Ureter (tissue), 1 donor: ENCODE results near the gene PDXK. TPM values are rescaled to one million over a fixed set of nuclear protein-coding genes. Genes with fewer than 3 reads are reported as not detected.

Source experiments
- DNase-seq: peaks from one replicate; pipeline ENCODE4 v3.0.0-alpha.2; 2020; ENCODE audit warnings: low spot score
- total RNA-seq: library from RNA; stranded (reverse); gene quantifications from one replicate; pipeline ENCODE4 v1.2.4, GENCODE V29; 2023
- donor health status: DM: yes; HTN: yes; CAD: no.

The PDXK gene
- total RNA-seq, 1 donor from 2014 or later = 137 TPM

DNA sequence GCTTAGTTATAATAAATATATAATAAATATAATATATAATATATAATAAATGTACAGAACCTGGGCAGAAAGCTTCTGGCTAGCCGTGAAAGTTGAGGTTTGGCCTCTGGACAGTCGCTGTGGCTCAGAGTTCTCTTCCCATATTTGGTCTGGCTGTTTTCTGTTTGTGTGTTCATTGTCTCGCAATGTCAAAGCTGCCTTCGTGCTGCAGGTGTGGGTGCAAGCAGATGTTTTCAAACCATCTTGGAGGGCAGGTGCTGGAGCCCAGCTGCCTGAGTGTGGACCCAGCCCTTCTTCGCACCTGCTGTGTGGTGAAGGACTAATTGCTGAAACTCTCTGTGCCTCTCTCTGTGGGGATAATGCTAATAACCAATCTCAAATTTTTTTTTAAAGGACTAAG lies 60.7 kb downstream of the PDXK start:
- DNase-seq = no peak

DNA sequence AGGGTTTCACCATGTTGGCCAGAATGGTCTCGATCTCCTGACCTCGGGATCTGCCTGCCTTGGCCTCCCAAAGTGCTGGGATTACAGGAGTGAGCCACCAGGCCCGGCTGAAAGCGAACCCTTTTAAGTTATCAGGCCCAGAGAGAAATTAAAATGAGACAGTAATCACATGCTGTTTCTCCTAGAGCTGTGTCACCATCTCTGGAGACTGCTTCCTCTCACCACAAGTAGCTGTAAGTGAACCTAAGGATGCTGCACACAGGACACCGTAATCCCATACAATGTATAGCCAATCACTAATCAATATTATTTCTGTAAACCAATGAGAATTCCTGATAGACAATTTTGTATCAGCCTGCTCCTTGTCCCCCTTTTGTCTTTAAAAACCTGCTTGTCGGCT lies 62.9 kb downstream of the PDXK start:
- no peak for DNase-seq

DNA sequence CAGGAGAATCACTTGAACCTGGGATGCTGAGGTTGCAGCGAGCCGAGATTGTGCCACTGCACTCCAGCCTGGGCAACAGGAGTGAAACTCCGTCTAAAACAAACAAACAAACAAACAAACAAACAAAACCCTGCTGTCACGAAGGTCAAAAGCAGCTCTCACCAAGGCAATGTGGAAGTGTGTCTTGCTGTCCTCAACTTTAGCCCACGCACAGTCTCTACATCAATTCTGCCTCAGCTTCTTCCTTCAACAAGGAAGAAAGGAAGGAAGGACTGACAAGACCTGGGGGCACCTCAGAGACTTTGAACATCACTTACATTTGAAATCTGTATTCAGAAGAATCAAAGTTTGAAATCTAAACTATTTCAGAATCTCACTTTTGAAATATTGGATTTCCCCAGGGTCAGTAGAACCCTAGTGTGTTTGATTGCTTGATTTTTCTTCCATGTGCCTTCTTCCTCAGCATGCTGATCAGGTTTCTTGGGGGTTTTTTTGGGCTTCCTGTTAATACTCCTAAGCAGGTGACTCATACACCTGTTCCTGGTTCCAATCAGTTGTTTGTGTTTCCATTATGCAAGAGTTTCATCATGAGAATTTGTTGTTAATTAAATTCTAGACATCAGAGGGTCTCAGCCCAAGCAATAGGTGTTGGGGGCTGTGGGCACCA lies 63.6 kb downstream of the PDXK start:
- no peak for DNase-seq

DNA sequence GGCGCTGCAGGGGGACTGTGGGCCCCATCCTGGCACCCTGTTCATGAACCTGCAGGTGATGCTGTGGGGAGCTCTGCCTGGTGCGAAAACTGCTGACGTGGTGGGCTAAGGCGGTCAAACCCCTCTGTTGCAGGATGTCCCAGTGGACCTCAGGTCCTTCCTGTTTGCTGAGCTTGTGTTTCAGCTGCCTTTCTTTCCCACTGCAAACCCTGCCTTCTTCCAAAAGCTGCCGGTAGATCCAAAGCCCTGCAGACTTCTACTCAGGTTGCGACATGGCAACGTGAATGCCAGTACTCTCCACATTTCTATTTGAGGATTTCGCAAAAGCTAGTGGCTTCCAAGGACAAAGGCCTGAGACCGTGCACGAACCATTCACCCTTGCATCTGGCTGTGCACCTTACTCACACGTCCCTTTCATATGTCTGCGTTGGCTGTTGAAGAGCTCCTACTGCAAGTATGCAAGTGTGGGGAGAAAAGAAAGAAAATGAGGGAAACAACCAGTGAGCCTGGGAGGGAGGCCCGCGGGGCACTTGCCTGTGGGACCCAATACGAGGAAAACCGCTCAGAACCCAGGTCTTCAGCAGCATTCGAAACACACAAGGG lies 64.3 kb downstream of the PDXK start:
- DNase-seq = no peak

DNA sequence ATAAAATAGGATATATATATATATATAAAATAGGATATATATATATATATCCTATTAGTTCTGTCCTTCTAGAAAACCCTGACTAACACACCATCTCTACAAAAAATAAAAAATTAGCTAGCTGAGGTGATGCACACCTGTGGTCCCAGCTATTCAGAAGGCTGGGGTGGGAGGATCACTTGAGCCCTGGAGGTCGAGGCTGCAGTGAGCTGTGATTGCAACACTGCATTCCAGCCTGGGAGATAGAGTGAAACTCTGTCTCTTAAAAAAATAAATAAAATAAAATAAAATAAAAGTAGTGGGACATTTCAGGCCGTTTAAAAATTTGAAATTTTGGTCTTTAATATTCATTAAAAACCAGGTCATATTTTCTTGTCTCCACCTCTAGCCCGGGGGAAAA lies 66.2 kb downstream of the PDXK start:
- DNase-seq = no peak

DNA sequence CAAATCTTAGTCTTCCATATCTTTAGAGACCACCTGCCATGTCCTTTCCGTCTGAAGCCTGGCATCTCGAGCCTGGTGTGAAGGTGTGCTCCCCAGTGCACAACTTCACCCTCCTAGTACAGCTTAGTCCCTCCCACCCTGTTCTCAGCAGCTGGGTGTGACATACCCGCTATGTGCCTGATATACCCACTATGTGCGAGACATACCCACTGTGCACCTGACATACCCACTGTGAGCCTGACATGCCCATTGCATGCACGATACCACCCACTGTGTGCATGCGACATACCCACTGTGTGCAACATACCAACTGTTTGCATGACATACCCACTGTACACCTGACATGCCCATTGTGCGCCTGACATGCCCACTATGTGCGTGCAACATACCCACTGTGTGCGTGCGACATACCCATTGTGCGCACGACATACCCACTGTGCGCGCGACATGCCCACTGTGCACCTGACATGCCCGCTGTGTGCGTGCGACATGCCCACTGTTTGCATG lies 67.4 kb downstream of the PDXK start:
- no peak for DNase-seq

DNA sequence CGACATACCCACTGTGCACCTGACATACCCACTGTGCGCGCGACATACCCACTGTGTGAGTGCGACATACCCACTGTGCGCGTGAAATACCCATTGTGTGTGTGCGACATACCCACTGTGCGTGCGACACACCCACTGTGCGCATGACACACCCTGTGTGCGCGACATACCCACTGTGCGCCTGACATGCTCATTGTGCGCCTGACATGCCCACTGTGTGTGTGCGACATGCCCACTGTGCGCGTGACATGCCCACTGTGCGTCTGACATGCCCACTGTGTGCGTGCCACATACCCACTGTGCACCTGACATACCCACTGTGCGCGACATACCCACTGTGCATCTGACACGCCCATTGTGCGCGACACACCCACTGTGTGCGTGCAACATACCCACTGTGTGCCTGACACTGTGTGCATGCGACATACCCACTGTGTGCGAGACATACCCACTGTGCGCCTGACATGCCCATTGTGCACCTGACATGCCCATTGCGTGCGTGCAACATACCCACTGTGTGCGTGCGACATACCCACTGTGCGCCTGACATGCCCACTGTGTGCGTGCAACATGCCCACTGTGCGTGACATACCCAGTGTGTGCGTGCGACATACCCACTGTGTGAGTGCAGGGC lies 68.0 kb downstream of the PDXK start:
- no peak for DNase-seq

DNA sequence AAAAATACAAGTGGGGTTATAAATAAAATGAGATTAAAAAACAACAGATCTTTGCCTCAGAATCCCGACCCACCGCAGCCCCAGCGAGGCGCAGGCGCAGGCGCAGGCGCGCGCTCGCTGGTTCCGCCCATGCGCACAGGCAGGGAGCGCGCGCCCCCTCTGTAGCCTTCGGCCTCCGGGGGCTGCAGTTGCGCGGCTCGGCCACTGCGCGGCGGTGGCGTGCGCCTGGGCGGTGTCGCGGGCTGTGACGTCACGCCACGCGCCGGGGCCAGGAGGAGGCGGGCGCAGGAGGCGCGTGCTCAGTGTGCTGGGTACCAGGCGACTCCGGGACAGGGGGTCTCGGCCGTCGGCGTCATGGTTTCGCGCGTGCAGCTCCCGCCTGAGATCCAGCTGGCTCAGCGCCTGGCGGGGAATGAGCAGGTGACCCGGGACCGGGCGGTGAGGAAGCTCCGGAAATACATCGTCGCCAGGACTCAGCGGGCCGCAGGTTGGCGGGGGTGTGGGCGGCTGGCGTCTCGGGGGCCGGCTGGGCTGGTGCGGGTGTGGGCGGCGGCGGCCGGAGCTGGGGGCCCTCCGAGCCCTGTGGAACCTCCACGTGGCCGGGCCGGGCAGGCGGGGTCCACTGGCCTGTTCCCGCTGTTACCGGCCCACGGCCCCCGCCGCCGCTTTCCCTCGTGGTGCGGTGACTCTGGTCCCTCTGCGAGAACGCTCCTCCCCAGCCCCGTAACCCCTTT lies 70.5 kb downstream of the PDXK start, which contains the start of gene RRP1:
RRP1 (plus strand) TSS at position 302 of the 734 bp plus-strand sequence; CDS start at position 355, 53 bp downstream.
- DNase-seq = peak; percentile 91

DNA sequence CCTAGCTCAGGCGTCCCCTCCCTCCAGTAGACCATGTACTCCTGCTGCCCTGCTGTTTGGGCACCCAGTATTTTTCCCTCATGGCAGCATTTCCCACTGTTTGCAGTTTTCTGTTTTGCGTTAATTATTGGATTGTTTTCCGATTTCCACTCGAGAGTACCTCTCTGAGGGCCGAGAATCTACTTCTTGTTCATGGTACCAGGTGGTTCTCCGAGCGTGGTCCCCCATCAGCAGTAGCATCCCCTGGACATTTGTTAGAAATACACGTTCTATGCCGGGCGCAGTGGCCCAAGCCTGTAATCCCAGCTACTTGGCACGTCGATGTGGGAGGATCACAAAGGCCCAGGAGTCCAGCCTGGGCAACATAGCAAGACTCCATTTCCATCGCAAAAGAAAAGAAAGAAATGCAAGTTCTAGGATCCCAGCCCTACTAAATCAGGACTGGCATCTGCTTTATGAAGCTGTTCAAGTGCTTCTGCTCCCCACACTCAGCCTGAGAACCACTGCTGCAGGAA lies 71.1 kb downstream of the PDXK start:
- no peak for DNase-seq

DNA sequence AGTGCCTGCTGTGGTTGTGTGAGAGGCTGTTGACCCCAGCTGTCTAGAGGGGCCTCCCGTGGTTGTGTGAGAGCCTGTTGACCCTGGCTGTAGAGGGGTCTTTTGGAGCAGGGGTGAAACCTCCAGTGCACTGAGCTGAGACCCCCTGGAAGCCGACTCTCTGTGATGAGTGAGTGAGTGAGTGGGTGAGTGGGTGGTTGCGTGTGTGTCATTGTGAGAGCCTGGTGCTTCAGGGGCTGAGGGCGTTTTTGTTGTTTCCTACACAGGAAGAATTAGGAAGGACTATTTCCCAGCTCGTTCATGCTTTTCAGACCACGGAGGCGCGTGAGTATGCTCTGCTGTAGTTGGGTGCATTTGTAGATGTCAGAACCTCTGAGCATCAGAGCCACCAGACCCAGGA lies 73.5 kb downstream of the PDXK start:
- no peak for DNase-seq

DNA sequence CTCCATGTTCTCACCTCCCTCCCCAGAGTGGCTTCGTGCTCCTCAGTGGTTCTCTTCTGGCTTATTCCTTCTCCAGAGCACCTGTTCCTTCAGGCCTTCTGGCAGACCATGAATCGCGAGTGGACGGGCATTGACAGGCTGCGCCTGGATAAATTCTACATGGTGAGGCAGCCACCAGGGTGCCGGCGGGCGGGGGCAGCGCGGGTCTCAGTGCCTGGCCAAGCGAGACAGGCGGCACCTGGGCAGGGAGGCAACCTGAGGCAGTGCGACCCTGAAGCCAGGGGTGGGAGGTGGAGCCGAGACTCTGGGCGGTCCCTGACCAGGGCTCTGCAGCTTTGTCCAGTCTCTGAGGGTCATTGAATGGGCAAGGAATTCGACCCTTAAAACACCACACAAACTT lies 74.3 kb downstream of the PDXK start:
- DNase-seq = no peak

DNA sequence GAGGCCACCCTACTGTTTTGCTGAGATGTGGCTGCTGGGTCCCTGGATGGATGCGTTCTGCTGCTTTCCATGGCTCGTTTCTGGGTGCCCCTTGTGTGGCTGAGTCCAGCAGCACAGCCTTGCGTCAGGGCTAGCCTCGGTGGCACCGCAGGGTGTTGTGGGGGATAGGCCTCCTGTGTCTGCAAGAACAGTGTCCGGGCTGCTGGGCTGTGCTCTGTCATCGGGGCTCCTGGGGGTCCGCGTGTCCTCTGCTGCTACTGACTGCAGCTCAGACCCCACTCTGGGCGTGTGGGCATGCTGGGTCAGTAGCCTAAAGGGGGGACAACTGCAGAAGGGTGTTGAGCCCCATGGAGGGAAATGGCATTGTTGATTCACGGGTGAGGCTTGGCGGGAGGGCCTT lies 75.4 kb downstream of the PDXK start:
- no peak for DNase-seq

DNA sequence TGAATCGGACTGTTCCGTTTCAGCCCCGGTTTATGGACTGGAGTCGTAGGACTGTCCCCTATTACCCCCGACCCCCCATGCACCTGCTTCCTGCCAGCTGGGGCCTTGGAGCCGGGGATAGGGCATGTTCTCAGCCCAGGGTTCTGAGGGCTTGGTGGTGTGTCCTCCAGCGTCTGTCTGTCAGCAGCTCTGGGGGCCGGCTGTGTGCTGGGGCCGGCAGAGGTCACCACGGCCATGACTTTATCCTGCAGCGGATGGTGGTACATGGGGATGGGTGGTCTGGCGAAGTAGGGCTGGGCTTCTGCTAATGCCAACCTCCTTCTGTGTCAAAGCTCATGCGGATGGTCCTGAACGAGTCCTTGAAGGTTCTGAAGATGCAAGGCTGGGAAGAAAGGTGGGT lies 75.9 kb downstream of the PDXK start:
- DNase-seq = no peak

DNA sequence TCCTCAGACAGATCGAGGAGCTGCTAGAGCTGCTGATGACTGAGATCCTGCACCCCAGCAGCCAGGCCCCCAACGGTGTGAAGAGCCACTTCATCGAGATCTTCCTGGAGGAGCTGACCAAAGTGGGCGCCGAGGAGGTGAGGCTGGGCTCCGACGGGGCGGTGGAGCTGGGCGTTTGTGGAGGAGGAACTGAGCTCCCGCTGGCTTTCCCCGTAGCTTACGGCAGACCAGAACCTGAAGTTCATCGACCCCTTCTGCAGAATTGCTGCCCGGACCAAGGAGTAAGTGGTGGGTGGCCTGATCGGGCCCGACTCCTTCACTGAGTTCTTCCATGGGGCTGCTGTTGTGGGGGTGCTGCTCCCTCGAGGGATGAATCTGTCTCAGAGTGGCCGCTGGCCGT lies 78.5 kb downstream of the PDXK start:
- DNase-seq = no peak

DNA sequence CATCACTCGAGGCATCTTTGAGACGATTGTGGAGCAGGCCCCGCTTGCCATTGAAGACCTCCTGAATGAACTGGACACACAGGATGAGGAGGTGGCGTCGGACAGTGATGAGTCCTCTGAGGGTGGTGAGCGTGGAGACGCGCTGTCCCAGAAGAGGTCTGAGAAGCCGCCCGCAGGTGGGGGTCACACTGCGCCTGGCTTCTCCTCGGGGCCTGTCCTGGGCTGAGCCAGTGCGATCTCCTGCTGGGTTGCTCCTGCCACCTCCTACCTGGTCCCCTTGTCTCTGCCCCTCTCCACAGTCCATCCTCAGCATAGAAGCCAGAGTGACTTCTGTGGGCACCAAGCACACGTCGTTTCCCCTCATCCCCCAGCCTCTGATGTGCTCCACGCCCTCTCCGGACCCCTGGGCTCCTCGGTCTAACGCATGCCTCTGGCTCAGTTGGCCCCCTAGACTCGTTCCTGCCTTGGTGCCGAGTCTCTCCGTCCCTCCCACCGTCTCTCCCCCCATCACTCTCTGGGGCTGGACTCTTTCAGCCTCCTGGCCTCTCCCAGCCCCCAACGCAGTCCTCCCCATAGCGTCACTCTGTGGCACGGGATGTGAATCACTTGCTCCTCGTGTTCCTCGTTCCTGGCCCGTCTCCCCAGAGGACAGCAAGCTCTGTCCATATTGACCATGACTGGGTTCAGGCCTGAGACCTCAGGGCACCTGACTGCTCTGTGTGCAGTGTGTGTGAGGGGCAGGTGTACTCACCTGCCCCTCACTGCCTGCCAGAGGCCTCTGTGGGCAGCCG lies 79.2 kb downstream of the PDXK start:
- DNase-seq = no peak

DNA sequence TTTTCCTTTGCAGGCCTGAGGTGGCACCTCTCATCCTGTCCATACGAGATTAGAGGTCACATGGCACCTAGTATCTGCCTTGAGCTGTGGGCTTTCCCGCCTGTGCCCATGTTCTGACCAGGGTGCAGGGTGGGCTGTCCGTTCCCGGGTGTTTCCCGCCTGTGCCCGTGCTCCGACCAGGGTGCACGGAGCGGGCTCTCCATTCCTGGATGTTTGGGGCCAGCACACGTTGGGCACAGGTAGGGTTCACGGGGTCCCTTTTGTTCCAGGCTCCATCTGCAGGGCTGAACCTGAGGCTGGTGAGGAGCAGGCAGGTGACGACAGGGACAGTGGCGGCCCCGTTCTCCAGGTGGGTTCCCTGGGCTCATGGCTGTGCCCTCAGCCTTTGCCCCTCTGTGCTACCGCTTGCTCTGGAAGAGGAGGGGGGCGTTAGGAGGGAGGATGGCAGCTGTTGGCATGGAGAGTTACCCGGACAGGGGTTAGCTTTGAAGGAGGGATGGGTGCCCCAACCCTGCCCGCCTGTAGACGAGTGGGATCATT lies 80.4 kb downstream of the PDXK start:
- DNase-seq = no peak

DNA sequence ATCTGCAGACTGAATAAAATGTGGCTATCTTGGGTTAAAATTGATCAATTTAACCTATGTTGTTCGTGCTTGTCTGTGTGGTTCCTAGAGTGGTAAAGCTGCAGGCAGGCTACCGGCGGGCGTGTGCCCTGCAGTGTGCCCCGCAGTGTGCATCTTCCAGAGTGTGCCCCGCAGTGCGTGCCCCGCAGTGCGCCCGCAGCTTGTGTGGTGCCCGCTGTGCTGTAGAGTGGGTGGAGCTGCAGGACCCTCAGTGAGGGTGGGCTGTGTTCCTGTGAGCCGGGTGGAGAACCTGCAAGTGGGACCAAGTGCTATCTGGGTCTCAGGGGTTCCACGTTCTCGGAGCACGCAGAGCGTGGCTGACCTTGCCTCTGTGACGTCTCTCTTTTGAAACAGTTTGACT lies 81.2 kb downstream of the PDXK start:
- DNase-seq = no peak

DNA sequence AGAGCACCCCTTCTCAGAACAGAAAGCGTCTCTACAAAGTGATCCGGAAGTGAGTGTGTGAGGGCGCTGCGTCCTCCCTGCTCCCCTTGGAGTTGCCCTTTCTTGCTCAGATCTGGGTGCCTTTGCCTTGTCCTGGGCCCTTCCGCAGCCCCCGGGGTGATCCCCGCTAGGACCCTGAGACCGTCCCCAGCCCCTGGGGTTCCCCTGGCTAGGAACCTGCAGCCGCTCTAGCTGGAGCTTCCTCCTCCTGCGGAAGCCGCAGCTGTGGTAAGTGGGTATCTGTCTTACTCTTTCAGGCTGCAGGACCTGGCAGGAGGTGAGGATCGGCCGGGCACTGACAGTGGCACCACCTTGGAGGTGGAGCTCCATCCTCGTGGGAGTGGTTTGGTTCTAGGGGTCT lies 81.6 kb downstream of the PDXK start:
- DNase-seq = no peak

DNA sequence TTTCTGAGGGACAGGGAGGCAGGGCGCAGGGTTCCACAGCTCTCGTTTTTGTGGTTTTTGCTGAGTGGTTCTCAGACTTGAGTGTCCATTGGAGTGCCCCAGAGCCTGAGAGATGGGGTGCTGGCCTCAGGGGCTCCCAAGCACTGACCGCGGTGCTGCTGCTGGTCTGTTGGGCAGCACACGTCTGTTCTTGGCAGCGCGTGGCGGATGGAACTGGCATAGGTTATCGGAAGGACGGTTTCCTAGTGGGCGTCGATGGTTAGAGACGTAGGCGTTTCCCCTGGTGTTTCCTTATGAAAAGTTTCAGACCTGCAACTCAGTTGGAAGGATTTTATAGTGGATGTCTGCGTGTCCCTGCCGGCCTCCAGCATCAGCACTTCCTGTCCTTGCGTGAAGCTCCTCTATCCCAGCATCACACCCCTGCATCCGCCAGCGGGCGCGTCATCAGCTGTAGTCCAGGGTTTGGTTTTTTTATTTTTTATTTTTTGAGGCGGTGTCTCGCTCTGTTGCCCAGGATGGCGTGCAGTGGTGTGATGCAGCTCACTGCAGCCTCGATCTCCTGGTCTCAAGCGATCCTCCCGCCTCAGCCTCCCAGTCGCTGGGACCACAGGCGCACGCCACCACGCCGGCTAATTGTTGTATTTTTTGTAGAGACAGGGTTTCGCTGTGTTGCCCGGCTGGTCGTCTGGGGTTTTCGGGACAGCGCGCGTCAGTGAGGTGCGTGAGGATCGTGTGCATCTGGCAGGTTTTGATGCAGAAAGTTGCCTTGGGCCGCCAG lies 82.3 kb downstream of the PDXK start:
- no peak for DNase-seq

DNA sequence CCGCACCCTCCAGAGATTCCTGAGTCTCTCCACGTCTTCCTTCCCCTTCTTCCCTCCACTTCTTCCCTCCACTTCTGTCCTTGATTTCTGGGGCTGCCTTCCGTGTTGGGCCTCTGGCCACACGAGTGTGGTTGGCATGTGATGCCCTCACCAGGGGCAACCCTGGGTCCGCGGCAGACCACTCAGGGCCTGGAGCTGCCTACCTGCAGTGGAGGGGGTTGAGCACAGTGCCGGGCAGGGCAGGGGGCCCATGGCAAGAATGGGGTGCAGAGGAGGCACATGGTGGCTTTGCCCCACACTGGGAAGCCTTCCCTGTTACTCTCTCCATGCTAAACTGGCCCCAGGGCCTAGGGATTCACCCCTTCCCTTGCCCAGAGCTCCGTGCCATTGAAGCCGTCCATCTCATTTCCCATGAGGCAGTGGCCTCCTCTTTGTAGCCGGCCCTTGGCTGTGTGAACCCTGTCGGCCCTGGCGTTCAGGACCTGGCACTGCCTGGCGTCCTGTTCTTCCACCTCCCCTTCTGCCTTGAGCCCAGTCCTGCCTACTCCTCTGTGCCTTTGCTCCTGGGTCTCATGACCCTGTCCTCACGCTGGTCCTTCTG lies 83.9 kb downstream of the PDXK start:
- no peak for DNase-seq
